GM19099 (cell line): Measurements from ENCODE around the gene PROZ.

Experiments used
- POLR2A ChIP-seq: IDR thresholded peaks from 3 replicates; pipeline ENCODE4 v1.6.1; 2011; ENCODE audit warnings: low read depth; ENCODE audit not compliant: insufficient read length; ENCODE audit errors: extremely low read depth

PROZ gene

DNA sequence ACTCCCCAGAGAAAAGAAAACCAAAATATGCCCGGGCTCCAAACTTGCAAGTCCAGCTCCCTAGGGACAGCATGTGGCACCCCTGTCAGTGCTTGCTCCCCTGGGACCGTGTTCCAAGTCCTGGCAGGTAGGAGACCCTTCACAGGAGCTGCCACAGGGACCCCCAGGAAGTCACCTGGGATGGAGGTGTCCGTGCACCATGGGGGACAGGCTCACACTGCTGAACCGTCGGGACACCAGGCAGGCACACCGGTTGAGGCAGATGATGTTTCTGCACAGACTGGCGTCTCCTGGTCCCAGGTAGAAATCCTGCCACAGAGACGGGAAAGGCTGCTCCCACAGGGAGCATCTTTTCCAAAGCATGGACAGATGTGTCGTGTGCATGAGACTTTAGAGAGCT lies 11.7 kb upstream of the PROZ start:
- TF ChIP-seq POLR2A: no peak

GRCh38 chr13:113147206-113147605 lies 11.2 kb upstream of the PROZ start:
- TF ChIP-seq POLR2A: no peak

- no peak for TF ChIP-seq POLR2A
Measured at GRCh38 chr13:113148407-113148806, 10.0 kb upstream of the PROZ start.

- no peak for TF ChIP-seq POLR2A
Measured at GRCh38 chr13:113148940-113149503, 9.4 kb upstream of the PROZ start.

DNA sequence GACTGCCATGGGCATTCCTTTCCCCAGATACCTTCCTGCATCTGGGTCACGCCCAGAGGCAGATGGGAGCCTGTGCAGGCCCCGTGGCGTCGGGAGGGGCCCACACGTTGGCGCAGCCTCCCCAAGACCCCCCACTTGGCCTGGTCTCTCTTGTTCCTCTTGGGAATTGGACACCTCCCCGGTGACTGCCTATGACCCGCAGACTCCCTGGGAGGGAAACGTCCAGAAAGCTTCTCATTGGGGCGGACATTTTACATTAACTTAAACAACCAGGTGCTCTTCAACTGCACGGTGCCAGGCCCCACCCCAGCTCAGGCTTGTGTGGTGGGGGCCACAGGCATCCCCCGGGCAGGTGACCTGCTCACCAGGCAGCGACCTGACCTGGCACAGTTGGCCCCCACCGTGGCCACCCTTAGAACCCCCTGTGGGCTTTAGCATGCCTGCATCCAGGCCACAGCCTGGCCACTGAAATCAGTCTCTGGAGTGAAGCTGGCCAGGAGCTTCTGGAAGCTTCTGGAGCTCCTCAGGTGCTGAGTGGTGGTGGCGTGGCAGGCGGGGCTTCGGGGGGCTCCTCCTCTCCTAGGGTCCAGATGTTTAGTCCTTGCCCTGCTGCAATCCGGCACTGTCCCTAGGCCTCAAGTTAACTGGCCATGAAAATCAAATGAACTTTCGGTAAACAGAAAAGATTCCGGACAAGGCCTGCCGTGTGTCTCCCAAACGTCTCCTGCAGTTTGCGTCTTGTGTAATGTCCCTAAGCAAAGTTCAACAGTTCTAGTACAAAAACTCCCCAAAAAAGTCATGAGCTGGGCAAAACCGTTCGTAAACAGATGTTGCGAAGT lies 8.5 kb upstream of the PROZ start:
- no peak for TF ChIP-seq POLR2A

DNA sequence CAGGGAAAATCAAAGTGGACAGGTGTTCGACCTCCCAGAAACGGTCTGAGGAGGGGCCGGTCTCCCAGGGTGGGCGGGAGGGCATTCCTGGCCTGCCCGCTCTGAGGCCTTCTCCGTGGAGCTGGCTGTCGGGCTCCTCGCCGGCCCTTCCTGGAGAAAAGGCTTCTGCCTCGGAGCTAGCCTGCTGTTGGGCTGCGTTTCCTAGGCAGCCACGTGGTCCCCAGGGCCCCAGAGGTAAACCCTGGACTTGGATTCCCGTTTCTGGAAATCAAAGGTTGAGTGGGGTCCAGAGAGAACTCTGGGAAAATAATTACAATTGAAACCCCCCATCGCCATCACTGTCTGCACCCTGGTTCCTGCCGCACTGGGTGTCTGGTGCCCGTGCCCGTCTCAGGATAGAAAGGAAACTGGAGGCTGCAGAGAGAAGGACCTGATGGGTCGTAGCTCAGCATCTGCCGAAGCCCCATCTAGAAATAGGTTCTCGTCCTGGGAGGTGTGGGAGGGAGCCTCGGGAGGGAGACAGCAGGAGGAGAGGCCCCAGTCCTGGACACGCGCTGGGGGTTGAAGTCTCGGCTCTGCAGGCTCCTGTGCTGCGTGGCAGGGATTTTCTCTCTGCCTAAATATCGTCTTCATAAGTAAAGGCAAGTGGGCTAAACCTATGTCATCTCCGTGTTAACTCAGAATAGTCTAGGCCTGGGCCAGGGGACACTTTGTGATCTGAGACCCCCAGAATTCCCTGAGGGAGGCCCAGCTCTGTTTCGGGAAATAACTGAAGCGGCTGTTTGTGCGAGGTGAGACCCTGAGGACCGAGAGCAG lies 7.7 kb upstream of the PROZ start:
- no peak for TF ChIP-seq POLR2A

- TF ChIP-seq POLR2A: no peak
Measured at GRCh38 chr13:113151745-113152690, 6.4 kb upstream of the PROZ start.

DNA sequence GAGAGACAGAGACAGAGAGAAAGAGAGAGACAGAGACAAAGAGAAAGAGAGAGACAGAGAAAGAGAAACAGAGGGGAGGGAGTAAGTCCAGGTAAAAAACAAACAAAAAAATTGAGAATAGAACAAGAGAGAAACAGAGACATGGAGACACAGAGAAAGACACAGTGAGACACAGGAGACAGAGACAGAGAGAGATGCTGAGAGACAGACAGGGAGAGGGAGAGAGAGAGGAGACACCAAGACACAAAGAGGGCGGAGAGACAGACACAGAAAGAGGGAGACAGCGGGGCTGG lies 5.8 kb upstream of the PROZ start:
- no peak for TF ChIP-seq POLR2A

DNA sequence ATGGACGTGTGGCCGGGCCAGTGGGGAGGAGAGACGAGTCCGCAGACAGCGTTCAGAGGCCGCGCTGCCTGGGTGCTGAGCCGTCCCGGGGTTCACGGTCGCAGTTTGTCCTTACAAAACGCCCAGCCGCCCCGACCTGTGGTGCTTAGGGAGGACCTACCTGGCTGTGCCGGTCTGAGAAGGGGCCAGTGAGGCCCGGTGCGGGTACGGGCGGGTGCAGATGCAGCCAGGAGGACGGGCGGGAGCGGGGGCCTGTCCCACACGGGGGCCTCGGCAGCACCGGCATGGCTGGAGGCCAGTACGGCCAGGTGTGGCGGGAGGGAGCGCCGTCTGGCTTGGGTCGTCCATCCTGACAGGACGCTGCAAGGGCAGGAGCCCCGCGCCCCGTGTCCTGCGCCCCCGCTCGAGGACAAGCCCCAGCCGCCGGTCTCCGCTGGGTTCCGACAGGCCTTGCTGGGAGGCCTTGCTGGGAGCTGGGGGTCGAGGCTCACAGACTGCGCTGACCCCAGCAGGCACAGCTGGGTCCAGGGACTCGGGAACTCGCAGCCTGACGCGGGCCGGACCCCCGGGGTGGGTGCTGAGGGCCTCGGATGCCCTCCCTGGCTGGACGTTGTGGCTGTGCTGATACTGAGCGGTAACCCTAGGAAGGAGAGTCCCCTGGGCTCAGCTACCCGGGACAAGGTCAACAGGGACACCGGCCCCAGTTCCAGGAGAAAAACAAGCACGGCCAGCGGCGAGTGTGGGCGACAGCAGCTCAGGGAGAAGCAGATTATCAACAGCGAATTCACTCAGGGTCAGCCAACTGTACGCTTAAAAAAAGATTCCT lies 5.3 kb upstream of the PROZ start:
- TF ChIP-seq POLR2A: no peak

DNA sequence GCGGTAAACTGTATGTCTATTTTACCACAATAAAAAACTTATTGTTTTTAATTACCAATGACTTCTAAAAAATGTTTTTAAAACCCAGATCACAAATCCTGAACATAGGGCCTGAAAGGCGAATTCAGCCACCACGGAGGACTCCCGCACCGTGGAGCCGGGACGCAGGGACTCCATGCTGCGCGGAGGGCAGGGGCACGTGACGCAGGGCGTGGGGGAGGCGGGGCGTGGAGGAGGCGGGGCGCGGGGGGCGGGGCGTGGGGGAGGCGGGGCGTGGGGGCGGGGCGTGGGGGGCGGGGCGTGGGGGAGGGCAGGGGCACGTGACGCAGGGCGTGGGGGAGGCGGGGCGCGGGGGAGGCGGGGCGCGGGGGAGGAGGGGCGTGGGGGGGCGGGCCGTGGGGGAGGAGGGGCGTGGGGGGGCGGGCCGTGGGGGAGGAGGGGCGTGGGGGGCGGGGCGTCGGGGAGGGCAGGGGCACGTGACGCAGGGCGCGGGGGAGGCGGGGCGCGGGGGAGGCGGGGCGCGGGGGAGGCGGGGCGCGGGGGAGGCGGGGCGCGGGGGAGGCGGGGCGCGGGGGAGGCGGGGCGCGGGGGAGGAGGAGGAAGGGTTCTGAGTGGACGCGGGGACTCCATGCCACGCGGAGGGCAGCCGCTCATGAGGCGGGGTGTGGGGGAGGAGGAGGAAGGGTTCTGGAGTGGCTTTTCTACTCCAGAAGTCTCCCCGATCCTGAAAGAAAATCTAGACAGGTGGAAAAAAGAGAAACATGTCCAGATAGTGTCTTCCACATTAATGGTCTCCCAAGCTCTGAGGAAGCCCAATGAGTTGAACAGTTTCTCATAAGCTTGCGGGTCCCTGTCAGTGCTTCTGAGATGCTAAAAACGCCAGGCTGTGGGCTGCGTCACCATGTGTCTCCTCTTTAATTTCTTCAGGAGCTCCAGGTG lies 4.4 kb upstream of the PROZ start:
- peak; percentile 50 for TF ChIP-seq POLR2A

DNA sequence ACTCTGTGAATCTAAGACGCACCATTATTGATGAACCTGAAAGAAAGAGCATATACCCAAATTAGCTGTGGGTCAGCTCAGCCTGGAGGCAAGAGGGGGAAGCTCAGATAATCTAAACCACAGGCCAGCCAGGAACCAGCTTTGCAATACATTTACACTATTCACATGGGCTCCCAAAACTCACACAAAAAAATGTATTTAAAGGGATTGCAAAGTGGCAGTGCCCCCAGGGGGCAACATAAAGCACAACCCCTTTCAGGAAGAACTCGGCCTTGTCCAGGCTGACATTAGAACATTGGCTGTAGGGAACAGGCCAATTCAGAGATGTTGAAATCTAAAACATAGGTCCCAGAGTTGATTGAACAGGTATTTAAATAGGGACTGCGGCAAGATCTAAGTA lies 3.2 kb upstream of the PROZ start:
- no peak for TF ChIP-seq POLR2A

DNA sequence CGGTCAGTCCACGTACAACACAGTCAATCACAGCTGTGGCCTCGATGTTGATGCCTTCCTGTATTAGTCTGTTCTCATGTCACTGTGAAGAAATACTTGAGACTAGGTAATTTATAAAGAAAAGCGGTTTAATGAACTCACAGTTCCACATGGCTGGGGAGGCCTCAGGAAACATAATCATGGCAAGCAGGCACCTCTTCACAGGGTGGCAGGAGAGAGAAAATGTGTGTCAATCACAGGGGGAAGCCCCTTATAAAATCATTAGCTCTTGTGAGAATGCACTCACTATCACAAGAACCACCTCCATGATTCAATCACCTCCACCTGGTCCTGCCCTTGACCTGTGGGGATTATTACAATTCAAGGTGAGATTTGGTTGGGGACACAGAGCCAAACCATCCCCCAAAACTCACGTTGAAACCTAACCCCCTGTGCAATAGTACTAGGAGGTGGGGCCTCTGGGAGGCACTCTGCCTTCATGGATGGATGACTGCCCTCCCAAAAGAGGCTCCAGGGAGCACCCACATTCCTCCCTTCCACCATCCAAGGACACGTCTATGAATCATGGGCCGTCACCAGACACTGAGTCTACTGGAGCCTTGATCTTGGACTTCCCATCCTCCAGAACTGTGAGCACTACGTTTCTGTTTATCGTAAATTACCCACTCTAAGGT lies 2.3 kb upstream of the PROZ start:
- TF ChIP-seq POLR2A: no peak
